ENCODE measurements around the gene ANKRD40CL. TPM values are rescaled to one million over a fixed set of nuclear protein-coding genes. Genes with fewer than 3 reads are reported as not detected.

The ANKRD40CL gene
- total RNA-seq, 1 donor from 2014 or later = not detected

DNA sequence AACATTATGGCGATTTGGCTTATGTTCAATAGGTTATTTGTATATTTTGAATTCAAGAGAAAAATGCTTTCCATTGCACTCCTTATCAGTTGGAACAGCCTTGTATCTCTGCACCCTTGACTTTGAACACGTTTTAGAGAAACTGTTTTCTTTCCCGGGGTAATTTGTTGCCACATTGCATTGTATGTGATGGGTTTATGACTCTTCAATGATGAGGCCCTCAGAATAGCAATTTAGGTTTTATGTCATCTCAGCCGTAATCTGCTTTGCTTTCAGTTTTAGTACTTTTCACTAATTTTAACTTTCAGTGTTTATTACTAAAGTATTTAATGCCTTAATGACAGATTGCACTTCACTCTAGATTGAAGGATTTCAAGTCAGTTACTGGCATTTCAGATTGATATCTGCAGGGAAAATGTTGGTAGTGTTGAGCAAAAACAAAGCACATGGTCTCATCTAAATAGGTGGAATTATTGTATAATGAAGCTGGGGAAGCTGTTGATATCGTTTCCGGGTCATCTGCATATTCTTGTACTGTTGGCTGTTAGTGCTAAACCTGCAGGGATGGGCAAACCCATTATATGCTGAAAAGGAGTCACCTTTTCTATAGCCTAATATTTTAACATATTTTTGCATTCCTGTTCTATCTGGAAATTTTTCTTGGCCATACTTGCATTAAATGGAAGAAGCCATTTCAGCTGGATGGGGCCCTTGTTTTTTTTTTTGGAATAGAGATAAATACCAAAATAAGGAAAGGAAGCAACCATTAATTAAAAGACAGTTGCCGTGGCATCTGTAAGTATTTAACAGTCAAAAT, 45.9 kb downstream of the ANKRD40CL start:
- peaks cover 65% of the 10 kb centered on the region for H4K20me1 ChIP-seq (ENCODE audit: low read depth)
- H3K27me3 ChIP-seq = no peaks in the 10 kb centered on the region
- H3K36me3 Mint-ChIP-seq = no peaks in the 10 kb centered on the region
- peak overlapping the region; percentile 95 for H3K4me3 Mint-ChIP-seq
- H3K79me2 ChIP-seq (ENCODE audit: low read depth) = peaks cover 70% of the 10 kb centered on the region
- H3K4me1 Mint-ChIP-seq = peaks cover 27% of the 10 kb centered on the region
- TF ChIP-seq EZH2phosphoT487 (IDR thresholded peaks at IDR 0.05) = no peak
- TF ChIP-seq CTCF (IDR thresholded peaks at IDR 0.05) = no peak
- TF ChIP-seq EZH2 (IDR thresholded peaks at IDR 0.05) = no peak
- no peaks in the 10 kb centered on the region for H3K27me3 Mint-ChIP-seq (ENCODE audit: insufficient read depth, low read depth)
- peak overlapping the region; percentile 98 for H3K9ac ChIP-seq
- H3K4me2 ChIP-seq = peak overlapping the region; percentile 98
- H3K4me3 ChIP-seq = peak overlapping the region; percentile 88
- peaks cover 18% of the 10 kb centered on the region for H3F3A ChIP-seq (ENCODE audit: low read depth)
- H3K27ac Mint-ChIP-seq = peak overlapping the region; percentile 17
- H3K9me3 ChIP-seq (ENCODE audit: low read depth) = no peaks in the 10 kb centered on the region
- no peak overlapping the region for H2AFZ ChIP-seq (replicated peaks)
- H3K27ac ChIP-seq = no peak overlapping the region
- peaks cover 23% of the 10 kb centered on the region for H3K4me1 ChIP-seq
- no peak for DNase-seq (ENCODE audit: low spot score)
- H3K36me3 ChIP-seq = peaks cover 2% of the 10 kb centered on the region
- no peaks in the 10 kb centered on the region for H3K9me3 Mint-ChIP-seq

- Histone ChIP-seq H3K27ac (peak overlapping the region; percentile 99), H3K4me2 (peak overlapping the region; percentile 98), H3K4me3 (peak overlapping the region; percentile 88), H3K9ac (peak overlapping the region; percentile 98), H3K9me3 (ENCODE audit: low read depth) (no peaks in the 10 kb centered on the region), H2AFZ (replicated peaks) (peak overlapping the region; percentile 53), H3K27me3 (no peaks in the 10 kb centered on the region), H4K20me1 (ENCODE audit: low read depth) (peaks cover 52% of the 10 kb centered on the region), H3K36me3 (peaks cover 2% of the 10 kb centered on the region), H3K79me2 (ENCODE audit: low read depth) (peaks cover 58% of the 10 kb centered on the region), H3K4me1 (peaks cover 23% of the 10 kb centered on the region), H3F3A (ENCODE audit: low read depth) (peaks cover 11% of the 10 kb centered on the region)
- Mint-ChIP-seq H3K36me3 (no peaks in the 10 kb centered on the region), H3K27ac (peak overlapping the region; percentile 87), H3K27me3 (ENCODE audit: insufficient read depth, low read depth) (no peaks in the 10 kb centered on the region), H3K4me1 (peaks cover 27% of the 10 kb centered on the region), H3K4me3 (peak overlapping the region; percentile 95), H3K9me3 (no peaks in the 10 kb centered on the region)
- DNase-seq (ENCODE audit: low spot score) = no peak
- no peak for TF ChIP-seq EZH2 (IDR thresholded peaks at IDR 0.05)
- no peak for TF ChIP-seq EZH2phosphoT487 (IDR thresholded peaks at IDR 0.05)
- TF ChIP-seq CTCF (IDR thresholded peaks at IDR 0.05) = no peak
Measured at GRCh38 chr17:50719924-50720794, 47.2 kb downstream of the ANKRD40CL start.

- H3K79me2 ChIP-seq (ENCODE audit: low read depth) = peaks cover 50% of the 10 kb centered on the region
- Mint-ChIP-seq H3K4me1 (peaks cover 27% of the 10 kb centered on the region), H3K27me3 (ENCODE audit: insufficient read depth, low read depth) (no peaks in the 10 kb centered on the region)
Measured at GRCh38 chr17:50719144-50719923, 48.0 kb downstream of the ANKRD40CL start, which contains the start of gene LUC7L3. TSS of gene LUC7L3 (plus strand) at chr17:50719603. CDS start at chr17:50719733, 130 bp downstream.

More at GRCh38 chr17:50719144-50719923, 48.0 kb downstream of the ANKRD40CL start, which contains the start of gene LUC7L3:
- H3K27ac Mint-ChIP-seq = peak within 1 kb of the TSS; percentile 100
- peaks cover 2% of the 10 kb centered on the region for H3K36me3 ChIP-seq
- peak within 1 kb of the TSS; percentile 82 for H2AFZ ChIP-seq (replicated peaks)
- no peaks in the 10 kb centered on the region for H3K36me3 Mint-ChIP-seq
- H3K4me3 ChIP-seq = peak within 1 kb of the TSS; percentile 88
- TF ChIP-seq EZH2 (IDR thresholded peaks at IDR 0.05) = peak; percentile 38
- no peak for TF ChIP-seq EZH2phosphoT487 (IDR thresholded peaks at IDR 0.05)
- DNase-seq (ENCODE audit: low spot score) = peak; percentile 97
- peak within 1 kb of the TSS; percentile 98 for H3K4me2 ChIP-seq
- H4K20me1 ChIP-seq (ENCODE audit: low read depth) = peaks cover 44% of the 10 kb centered on the region
- H3K9ac ChIP-seq = peak within 1 kb of the TSS; percentile 98
- no peaks in the 10 kb centered on the region for H3K9me3 ChIP-seq (ENCODE audit: low read depth)
- H3K27me3 ChIP-seq = no peaks in the 10 kb centered on the region
- peak within 1 kb of the TSS; percentile 95 for H3K4me3 Mint-ChIP-seq
- peak within 1 kb of the TSS; percentile 99 for H3K27ac ChIP-seq
- H3F3A ChIP-seq (ENCODE audit: low read depth) = peaks cover 11% of the 10 kb centered on the region
- peaks cover 23% of the 10 kb centered on the region for H3K4me1 ChIP-seq
- H3K9me3 Mint-ChIP-seq = no peaks in the 10 kb centered on the region

Data from neural progenitor cell (in vitro differentiated cells).